HEK293T (cell line): ENCODE results near the gene CDH24.
"Not testable (repeated sequence)": the region's sequence is repeated elsewhere in the genome, so short reads cannot be mapped to it uniquely, and the experiment has no call there.

Experiments used
- CTCF ChIA-PET: fragments of 350-600 bp; formaldehyde crosslinking; extraction: SDS; loops from one replicate; lab custom pipeline; 2021; ENCODE audit warnings: antibody characterized with exemption, inconsistent platforms; lab: Yijun Ruan, JAX
- POLR2A ChIA-PET: fragments of 350-600 bp; formaldehyde crosslinking; extraction: SDS; loops from one replicate; lab custom pipeline; 2020; ENCODE audit warnings: antibody characterized with exemption, inconsistent platforms; lab: Yijun Ruan, JAX
- DNase-seq: peaks from one replicate; pipeline ENCODE4 v3.0.0; 2012; ENCODE audit warnings: mixed read lengths; ENCODE audit errors: extremely low spot score
- ARNT ChIP-seq: fragments of 450-650 bp; IDR thresholded peaks from 2 replicates; pipeline ENCODE4 v1.6.1; 2017; ENCODE audit warnings: mild to moderate bottlenecking
- BHLHE40 ChIP-seq: fragments of 450-650 bp; IDR thresholded peaks from 2 replicates; pipeline ENCODE4 v1.6.1; 2016; ENCODE audit warnings: mild to moderate bottlenecking, moderate library complexity, borderline replicate concordance
- CTBP1 ChIP-seq: fragments of 450-650 bp; IDR thresholded peaks from 2 replicates; pipeline ENCODE4 v1.6.1; 2016; ENCODE audit warnings: borderline replicate concordance
- ELF4 ChIP-seq: fragments of 450-650 bp; IDR thresholded peaks from 2 replicates; pipeline ENCODE4 v1.6.1; 2017; ENCODE audit warnings: antibody characterized with exemption
- FOXA1 ChIP-seq: fragments of 450-650 bp; IDR thresholded peaks from 2 replicates; pipeline ENCODE4 v1.6.1; 2016; ENCODE audit warnings: mild to moderate bottlenecking
- FOXK2 ChIP-seq: fragments of 450-650 bp; IDR thresholded peaks from 2 replicates; pipeline ENCODE4 v1.6.1; 2016; ENCODE audit warnings: mild to moderate bottlenecking
- FOXM1 ChIP-seq: fragments of 450-650 bp; IDR thresholded peaks from 2 replicates; pipeline ENCODE4 v1.6.1; 2017; ENCODE audit warnings: mild to moderate bottlenecking, borderline replicate concordance
- HDGF ChIP-seq: fragments of 450-650 bp; IDR thresholded peaks from 2 replicates; pipeline ENCODE4 v1.6.1; 2017; ENCODE audit warnings: antibody characterized with exemption, borderline replicate concordance
- L3MBTL2 ChIP-seq: fragments of 450-650 bp; conservative IDR thresholded peaks from 2 replicates; pipeline ENCODE4 v1.6.1; 2016; ENCODE audit warnings: mild to moderate bottlenecking
- LEF1 ChIP-seq: fragments of 450-650 bp; IDR thresholded peaks from 2 replicates; pipeline ENCODE4 v1.6.1; 2017; ENCODE audit warnings: mild to moderate bottlenecking, borderline replicate concordance
- NFRKB ChIP-seq: fragments of 450-650 bp; IDR thresholded peaks from 2 replicates; pipeline ENCODE4 v1.6.1; 2016; ENCODE audit warnings: mild to moderate bottlenecking, moderate library complexity
- SP1 ChIP-seq: fragments of 450-650 bp; IDR thresholded peaks from 2 replicates; pipeline ENCODE4 v1.6.1; 2017
- SUZ12 ChIP-seq: fragments of 450-650 bp; IDR thresholded peaks from 2 replicates; pipeline ENCODE4 v1.6.1; 2016; ENCODE audit warnings: mild to moderate bottlenecking
- TARDBP ChIP-seq: fragments of 450-650 bp; IDR thresholded peaks from 2 replicates; pipeline ENCODE4 v1.6.1; 2016
- ZNF384 ChIP-seq: fragments of 450-650 bp; IDR thresholded peaks from 2 replicates; pipeline ENCODE4 v1.6.1; 2016
- TF ChIP-seq, protein P1 (sequence below): fragments of 450-650 bp; IDR thresholded peaks from 2 replicates; pipeline ENCODE4 v1.6.1; 2016

The CDH24 gene

DNA sequence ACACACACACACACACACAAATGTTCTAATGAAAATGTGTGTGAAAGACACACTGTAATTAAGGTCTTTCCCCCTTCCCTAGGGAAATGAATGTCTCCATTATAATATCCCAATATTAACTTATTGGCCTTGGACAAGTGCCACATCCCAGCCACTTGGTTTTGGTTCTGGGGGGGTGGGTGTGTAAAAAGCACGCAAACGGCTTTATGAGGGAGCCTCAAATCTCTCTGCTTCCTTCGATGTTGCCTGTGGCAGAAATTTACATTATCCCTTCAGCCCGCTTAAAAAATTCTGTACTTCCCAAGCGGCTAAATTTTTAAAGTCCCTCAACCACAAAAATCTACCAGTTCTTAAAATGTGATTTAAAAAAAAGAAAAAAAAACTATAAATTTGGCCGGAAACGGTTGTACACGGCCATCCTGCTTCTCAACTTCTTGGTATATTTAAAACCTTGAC is 47.8 kb downstream of the CDH24 start:
- ChIA-PET POLR2A (interaction anchor here (0.9 to 1.2 kb wide), 4 partner anchors 13 to 85 kb away, joined by 3 to 5 read pairs (median 3); partner anchors contain the start of genes ACIN1, C14orf119 and HAUS4), CTCF (no interaction called here)
- TF ChIP-seq NFRKB: no peak
- TF ChIP-seq ZNF384: peak; percentile 39
- DNase-seq: no peak

DNA sequence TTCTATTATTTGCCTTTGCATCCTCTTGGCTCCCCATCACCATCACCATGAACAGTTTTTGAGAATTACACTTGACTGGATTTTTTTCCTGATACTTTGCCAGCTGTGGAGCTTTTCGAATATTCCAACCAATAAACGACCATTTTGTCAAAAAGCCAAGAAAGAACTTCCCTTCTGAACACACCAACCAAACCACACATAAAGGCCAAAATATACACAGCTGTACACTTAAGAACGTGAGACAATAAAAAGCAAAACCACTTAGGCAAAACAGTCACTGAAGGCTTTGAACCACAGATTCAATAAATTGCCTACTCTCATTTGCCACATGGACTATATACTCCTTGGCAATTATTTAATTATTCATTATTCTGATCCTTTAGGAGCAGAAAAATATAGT is 48.5 kb downstream of the CDH24 start:
- ChIA-PET CTCF (no interaction called here), POLR2A (interaction anchor here (0.9 to 3.6 kb wide), 5 partner anchors 12 to 86 kb away, joined by 3 to 65 read pairs (median 3); partner anchors contain the start of genes ACIN1, C14orf119 and HAUS4)
- DNase-seq: no peak
- no peak for TF ChIP-seq SUZ12
- TF ChIP-seq TARDBP: no peak
- TF ChIP-seq, protein P1, sequence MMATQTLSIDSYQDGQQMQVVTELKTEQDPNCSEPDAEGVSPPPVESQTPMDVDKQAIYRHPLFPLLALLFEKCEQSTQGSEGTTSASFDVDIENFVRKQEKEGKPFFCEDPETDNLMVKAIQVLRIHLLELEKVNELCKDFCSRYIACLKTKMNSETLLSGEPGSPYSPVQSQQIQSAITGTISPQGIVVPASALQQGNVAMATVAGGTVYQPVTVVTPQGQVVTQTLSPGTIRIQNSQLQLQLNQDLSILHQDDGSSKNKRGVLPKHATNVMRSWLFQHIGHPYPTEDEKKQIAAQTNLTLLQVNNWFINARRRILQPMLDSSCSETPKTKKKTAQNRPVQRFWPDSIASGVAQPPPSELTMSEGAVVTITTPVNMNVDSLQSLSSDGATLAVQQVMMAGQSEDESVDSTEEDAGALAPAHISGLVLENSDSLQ: no peak
- no peak for TF ChIP-seq FOXK2
- no peak for TF ChIP-seq HDGF
- no peak for TF ChIP-seq ELF4
- TF ChIP-seq CTBP1: no peak
- no peak for TF ChIP-seq FOXA1
- TF ChIP-seq BHLHE40: no peak
- TF ChIP-seq NFRKB: no peak
- no peak for TF ChIP-seq SP1
- no peak for TF ChIP-seq LEF1

DNA sequence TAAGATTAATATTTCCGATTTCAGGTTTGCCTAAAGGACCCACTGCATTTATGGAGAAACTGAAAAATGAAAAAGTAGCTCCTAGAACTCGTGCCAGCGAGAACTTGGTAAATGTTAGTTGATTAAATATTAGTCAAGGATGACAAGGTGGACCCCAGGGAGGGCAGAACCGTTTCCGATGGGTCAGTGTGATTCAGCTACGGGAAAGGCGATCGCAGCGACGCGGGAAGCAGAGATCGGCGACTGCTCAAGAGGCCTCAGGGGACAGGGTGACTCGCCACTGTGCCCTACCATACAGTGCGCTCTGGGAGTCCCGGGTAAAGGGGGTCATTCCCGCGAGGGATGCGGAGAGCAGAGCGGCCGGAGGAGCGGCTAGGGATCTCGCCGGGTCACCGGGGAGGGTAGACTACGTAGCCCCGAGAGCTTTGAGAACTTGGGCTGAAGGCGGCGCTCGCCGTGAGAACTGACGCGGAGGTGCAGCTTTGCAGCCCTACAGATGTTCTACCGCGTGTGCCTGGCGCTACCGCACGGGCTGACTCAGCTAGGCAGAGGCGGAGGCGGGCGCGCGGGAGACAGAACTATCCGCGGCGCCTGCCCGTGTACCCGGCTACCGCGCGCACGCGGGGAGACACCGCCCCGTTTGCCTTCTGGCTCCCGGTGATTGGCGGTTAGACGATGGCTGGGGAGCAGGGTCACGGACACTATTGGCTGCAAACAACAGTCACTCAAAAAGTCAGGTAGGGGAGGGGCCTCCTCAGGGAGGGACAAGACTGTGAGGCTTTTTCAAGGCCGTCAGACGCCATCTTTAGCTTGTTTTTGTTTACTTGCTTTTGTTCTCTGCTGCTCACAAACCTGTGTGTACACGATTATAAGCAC is 50.5 kb downstream of the CDH24 start:
- POLR2A ChIA-PET: interaction anchor here (0.6 to 3.6 kb wide), 43 partner anchors 8 to 413 kb away, joined by 3 to 65 read pairs (median 5); partner anchors contain the start of genes ACIN1, AJUBA, C14orf119 and CDH24
- DNase-seq: peak; percentile 96
- peak; percentile 91 for TF ChIP-seq L3MBTL2
- TF ChIP-seq FOXM1: no peak
- no peak for TF ChIP-seq SP1
- TF ChIP-seq TARDBP: peak; percentile 43; the same call in 1 of the 2 replicates
- no peak for TF ChIP-seq BHLHE40
- TF ChIP-seq, protein P1: peak; percentile 99
- 0 out of 2 replicates have a peak, but pooled peaks have one; percentile 5 for TF ChIP-seq CTBP1
- TF ChIP-seq FOXA1: no peak
- TF ChIP-seq ARNT: no peak
- no peak for TF ChIP-seq SUZ12
- TF ChIP-seq ZNF384: no peak
- TF ChIP-seq ELF4: peak; percentile 52
- no peak for TF ChIP-seq FOXK2
- TF ChIP-seq LEF1: no peak
- peak; percentile 51; the same call in 1 of the 2 replicates for TF ChIP-seq NFRKB
- no peak for TF ChIP-seq HDGF
- CTCF ChIA-PET: interaction anchor here (0.6 to 2.5 kb wide), 10 partner anchors 10 to 124 kb away, joined by 3 to 37 read pairs (median 6); partner anchors contain the start of gene CDH24

DNA sequence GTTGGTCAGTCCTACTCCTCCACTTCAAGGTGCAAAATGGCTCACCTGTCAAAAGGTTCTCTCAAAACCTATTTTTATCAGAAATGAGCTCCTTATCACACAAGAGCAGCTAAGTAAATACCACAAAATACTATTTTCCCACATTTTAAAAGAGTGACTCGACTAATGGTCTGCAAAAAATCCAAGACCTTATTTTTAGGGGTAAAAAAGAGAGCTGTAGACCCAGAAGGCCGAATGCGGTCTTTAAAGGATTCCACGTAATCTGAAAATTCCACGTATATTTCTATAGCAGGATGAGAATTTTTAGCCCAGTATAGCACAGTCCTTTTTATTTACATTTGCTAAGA is 51.2 kb downstream of the CDH24 start:
- ChIA-PET CTCF (interaction anchor here (0.6 to 2.5 kb wide), 8 partner anchors 11 to 124 kb away, joined by 3 to 37 read pairs (median 12); partner anchors contain the start of gene CDH24), POLR2A (interaction anchor here (0.9 to 3.6 kb wide), 23 partner anchors 8 to 412 kb away, joined by 3 to 65 read pairs (median 9); partner anchors contain the start of genes ACIN1, AJUBA, C14orf119 and CDH24)
- DNase-seq: no peak
- no peak for TF ChIP-seq NFRKB
- no peak for TF ChIP-seq SP1
- no peak for TF ChIP-seq HDGF
- TF ChIP-seq TARDBP: no peak
- TF ChIP-seq FOXM1: no peak
- no peak for TF ChIP-seq FOXA1
- TF ChIP-seq, protein P1: no peak
- no peak for TF ChIP-seq ELF4
- TF ChIP-seq LEF1: no peak
- TF ChIP-seq BHLHE40: no peak
- TF ChIP-seq CTBP1: no peak
- no peak for TF ChIP-seq SUZ12

DNA sequence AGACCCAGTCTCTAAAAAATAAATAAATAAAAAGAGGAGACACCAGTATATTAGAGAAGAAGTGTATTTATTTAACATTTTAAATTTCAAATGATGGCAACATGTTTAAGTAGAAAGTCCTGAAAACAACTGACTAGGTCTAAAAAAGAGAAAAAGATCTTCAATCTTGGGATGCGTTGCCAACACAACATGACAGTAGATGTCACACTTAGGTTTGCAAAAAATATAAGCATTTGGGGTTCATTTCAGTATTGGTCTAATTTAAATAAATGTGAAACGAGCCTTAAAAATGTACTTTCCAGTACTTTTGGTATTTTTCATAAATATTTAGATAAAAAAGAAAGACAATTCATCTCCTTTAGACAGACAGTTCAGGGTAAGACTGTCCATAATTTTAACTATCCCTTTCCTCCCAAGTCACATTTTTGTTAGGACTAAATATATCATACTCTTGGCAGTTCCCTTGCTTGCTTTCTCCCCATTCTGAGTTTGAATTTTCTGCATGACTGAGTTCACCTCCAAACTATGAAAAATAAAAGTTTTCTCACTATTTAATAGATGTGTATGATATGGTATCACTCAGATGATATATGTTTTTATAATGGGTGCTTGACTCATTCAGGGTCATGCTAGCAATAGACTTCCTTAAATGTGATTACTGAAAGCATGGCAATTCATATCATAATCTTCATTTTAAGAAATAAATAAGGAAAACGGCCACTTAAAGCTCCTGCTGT is 51.7 kb downstream of the CDH24 start:
- ChIA-PET CTCF (interaction anchor here (1.0 to 2.5 kb wide), 6 partner anchors 11 to 52 kb away, joined by 5 to 37 read pairs (median 15); partner anchors contain the start of gene CDH24), POLR2A (interaction anchor here (0.9 to 3.6 kb wide), 16 partner anchors 9 to 90 kb away, joined by 3 to 65 read pairs (median 18); partner anchors contain the start of genes ACIN1, AJUBA, C14orf119 and CDH24)
- TF ChIP-seq FOXM1 (no peak), SP1 (no peak)
- no peak for DNase-seq

DNA sequence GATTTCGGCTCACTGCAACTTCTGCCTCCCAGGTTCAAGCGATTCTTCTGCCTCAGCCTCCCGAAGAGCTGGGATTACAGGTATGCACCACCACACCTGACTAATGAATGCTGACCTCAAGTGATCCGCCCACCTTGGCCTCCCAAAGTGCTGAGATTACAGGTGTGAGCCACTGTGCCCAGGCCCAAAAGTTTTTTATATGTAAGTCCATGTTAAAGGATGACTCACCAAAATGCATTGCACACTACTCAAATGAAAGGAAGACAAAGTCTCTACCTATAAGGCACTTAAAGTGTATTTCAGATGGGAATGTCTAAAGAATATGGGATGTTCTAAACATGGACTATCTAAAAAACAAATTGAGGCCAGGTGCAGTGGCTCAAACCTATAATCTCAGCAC is 53.0 kb downstream of the CDH24 start:
- POLR2A ChIA-PET: interaction anchor here (0.9 kb wide), 1 partner anchor 30 kb away, joined by 4 read pairs; the partner anchor contains the start of gene PSMB5
- CTCF ChIA-PET: interaction anchor here (1.0 to 2.2 kb wide), 3 partner anchors 9 to 65 kb away, joined by 3 to 13 read pairs (median 4); partner anchors contain the start of gene CDH24
- not testable (repeated sequence) for DNase-seq
